ENCODE data around the gene AGBL4. TPM values are rescaled to one million over a fixed set of nuclear protein-coding genes. Genes with fewer than 3 reads are reported as not detected.

AGBL4 gene
- total and polyA plus RNA-seq, 10 donors, result 0.05 to 1.8 (median 0.32) TPM; not detected in 1

DNA sequence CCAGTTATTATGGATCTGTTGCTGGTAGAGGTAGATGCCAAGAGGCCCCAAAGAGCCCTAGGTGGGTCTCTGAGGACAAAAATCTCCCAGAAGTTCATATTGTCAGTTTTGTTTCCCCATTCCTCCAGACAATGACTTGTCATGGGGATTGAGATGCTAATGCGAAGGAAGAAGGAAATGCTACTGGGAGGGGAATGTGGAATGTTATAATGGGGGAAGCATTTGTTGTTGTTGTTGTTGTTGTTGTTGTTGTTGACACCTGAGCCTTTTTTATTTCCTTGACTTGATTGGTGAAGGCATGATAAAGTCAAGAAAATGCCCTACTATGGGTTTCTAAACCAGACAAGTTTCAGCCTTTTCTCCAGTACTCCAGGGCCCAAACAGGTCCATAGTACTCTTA, 1356.0 kb downstream of the AGBL4 start:
- no peak overlapping the region for H3K27ac ChIP-seq
- no peaks in the 10 kb centered on the region for H3K4me1 ChIP-seq
- H3K36me3 ChIP-seq, result no peaks in the 10 kb centered on the region
- H3K4me3 ChIP-seq, result no peak overlapping the region
- 78 to 100% (median 90%) methylated on average over 1 of the region's 1 CpG for WGBS, 5 donors
- no peak for DNase-seq
- H3K27me3 ChIP-seq (replicated peaks in 1 of 7), result no peaks in the 10 kb centered on the region
- TF ChIP-seq, protein P1, sequence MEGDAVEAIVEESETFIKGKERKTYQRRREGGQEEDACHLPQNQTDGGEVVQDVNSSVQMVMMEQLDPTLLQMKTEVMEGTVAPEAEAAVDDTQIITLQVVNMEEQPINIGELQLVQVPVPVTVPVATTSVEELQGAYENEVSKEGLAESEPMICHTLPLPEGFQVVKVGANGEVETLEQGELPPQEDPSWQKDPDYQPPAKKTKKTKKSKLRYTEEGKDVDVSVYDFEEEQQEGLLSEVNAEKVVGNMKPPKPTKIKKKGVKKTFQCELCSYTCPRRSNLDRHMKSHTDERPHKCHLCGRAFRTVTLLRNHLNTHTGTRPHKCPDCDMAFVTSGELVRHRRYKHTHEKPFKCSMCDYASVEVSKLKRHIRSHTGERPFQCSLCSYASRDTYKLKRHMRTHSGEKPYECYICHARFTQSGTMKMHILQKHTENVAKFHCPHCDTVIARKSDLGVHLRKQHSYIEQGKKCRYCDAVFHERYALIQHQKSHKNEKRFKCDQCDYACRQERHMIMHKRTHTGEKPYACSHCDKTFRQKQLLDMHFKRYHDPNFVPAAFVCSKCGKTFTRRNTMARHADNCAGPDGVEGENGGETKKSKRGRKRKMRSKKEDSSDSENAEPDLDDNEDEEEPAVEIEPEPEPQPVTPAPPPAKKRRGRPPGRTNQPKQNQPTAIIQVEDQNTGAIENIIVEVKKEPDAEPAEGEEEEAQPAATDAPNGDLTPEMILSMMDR (IDR thresholded peaks at IDR 0.05 in 8 of 11, conservative IDR thresholded peaks at IDR 0.05 in 3 of 11), result no peak
- TF ChIP-seq POLR2A (IDR thresholded peaks at IDR 0.05) (no peak), POLR2AphosphoS5 (IDR thresholded peaks at IDR 0.05) (no peak)
- intact Hi-C loops (cut with DNase I; ENCODE audit: low total_unique reads), result no loop called here
- H3K9me3 ChIP-seq, result no peaks in the 10 kb centered on the region

DNA sequence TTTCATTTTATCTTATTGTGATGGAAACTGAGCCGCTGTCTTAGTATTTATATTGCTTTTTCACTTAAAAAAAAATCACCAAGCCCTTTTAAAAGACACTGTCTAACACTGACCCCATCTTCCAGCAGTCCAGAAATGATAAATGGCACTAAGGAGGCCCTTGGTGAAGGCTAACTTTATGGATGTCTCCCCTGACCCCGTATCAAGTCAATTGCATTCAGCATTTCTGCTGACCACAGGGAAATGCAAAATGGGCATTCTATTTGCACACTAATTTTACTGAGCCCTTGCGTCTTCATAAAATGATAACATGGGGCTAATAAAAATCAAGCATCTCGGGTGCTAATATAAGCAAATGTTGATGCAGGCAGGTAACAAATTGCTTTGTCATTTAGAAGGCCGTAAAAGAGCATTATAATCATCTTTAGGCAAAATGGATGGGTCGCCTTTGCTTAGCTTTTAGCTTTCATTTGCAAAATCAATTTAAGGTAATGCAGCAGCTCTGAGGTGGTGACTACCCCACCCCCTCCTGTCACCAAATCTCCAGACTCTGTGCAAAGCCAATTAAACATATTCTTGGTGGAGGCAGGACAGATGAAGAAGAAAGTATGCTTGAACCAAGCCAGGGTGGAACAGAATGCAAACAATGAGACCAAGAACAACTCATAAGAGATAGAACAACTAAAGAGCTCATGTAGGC, 1357.9 kb downstream of the AGBL4 start:
- 78 to 90% (median 85%) methylated on average over 6 of the region's 6 CpGs for WGBS, 5 donors
- H3K36me3 ChIP-seq, result no peaks in the 10 kb centered on the region
- H3K4me3 ChIP-seq, result no peak overlapping the region
- H3K9me3 ChIP-seq, result no peaks in the 10 kb centered on the region
- H3K27me3 ChIP-seq (replicated peaks in 1 of 7), result no peaks in the 10 kb centered on the region
- no peak for DNase-seq
- intact Hi-C loops (cut with DNase I; ENCODE audit: low total_unique reads), result no loop called here
- no peak overlapping the region for H3K27ac ChIP-seq
- TF ChIP-seq, protein P1 (IDR thresholded peaks at IDR 0.05 in 8 of 11, conservative IDR thresholded peaks at IDR 0.05 in 3 of 11), result no peak
- TF ChIP-seq POLR2A (IDR thresholded peaks at IDR 0.05) (no peak), POLR2AphosphoS5 (IDR thresholded peaks at IDR 0.05) (no peak)
- H3K4me1 ChIP-seq, result no peaks in the 10 kb centered on the region

DNA sequence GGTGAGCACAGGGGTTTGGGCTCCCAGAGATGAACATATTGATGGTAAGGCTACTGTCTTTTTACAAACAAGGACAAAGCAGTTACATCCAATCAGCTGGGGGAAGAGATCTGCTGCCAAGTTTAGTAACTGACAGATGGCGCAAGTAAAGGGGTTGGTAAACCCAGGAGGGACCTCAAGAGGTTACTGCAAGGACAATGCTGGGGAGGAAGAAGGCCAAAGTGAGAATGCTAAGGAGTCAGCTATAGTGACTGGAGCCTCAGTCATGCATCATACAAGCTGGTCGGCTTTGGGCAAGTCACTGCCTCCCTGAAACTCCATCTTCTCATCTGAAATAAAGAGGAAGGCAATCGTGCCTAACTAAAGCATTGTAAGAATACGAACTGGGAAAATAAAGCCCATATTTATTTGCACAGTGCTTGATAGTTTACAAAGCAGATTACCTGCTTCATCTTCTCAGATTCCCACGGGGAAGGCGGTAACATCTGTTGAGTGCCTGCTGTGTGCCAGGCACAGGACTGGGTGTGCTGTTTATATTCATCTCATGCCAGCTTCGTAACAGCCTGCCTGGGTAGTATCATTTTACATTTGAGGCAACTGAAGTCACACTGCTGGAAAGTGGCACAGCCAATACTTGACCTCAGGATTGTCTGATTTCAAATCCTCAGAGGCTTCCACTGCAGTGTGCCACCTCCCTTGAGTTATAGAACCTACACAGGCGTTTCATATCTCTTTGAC, 1361.9 kb downstream of the AGBL4 start:
- Histone ChIP-seq H3K4me3 (no peak overlapping the region), H3K27ac (no peak overlapping the region), H3K27me3 (replicated peaks in 1 of 7) (no peaks in the 10 kb centered on the region), H3K36me3 (no peaks in the 10 kb centered on the region), H3K9me3 (no peaks in the 10 kb centered on the region), H3K4me1 (no peaks in the 10 kb centered on the region)
- intact Hi-C loops (cut with DNase I; ENCODE audit: low total_unique reads), result no loop called here
- 60 to 85% (median 71%) methylated on average over 8 of the region's 8 CpGs for WGBS, 5 donors
- TF ChIP-seq POLR2A (IDR thresholded peaks at IDR 0.05) (no peak), POLR2AphosphoS5 (IDR thresholded peaks at IDR 0.05) (no peak)
- TF ChIP-seq, protein P1 (IDR thresholded peaks at IDR 0.05 in 8 of 11, conservative IDR thresholded peaks at IDR 0.05 in 3 of 11), result no peak
- DNase-seq, result no peak

DNA sequence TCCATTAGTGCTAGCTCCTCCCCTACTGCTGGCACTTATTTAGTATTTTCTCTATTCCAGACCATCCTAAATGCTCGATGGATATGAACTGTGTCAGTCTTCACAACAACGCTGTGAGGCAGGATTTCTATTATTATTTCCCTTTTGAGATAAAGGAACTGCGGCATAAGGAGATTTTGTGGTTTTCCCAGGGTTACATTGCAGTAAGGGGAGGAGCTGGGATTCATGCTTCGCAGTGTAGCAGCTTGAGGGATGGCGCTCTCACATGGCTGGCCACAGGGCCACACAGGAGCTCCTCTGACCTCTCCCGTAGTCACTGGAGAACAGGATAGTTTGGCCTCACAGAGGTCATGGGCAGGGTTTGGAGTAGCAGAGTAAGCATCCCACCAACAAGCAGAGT, 1364.0 kb downstream of the AGBL4 start:
- Histone ChIP-seq H3K27ac (no peak overlapping the region), H3K4me3 (no peak overlapping the region), H3K4me1 (no peaks in the 10 kb centered on the region), H3K27me3 (replicated peaks in 1 of 7) (no peaks in the 10 kb centered on the region), H3K9me3 (no peaks in the 10 kb centered on the region), H3K36me3 (no peaks in the 10 kb centered on the region)
- no peak for DNase-seq
- TF ChIP-seq, protein P1 (IDR thresholded peaks at IDR 0.05 in 8 of 11, conservative IDR thresholded peaks at IDR 0.05 in 3 of 11), result no peak
- TF ChIP-seq POLR2AphosphoS5 (IDR thresholded peaks at IDR 0.05), result no peak
- TF ChIP-seq POLR2A (IDR thresholded peaks at IDR 0.05), result no peak
- 52 to 63% (median 57%) methylated on average over 5 to 6 of the region's 6 CpGs for WGBS, 5 donors
- intact Hi-C loops (cut with DNase I; ENCODE audit: low total_unique reads), result no loop called here
